Calu3 (cell line): Measurements from ENCODE around the gene INSYN2A. TPM values are rescaled to one million over a fixed set of nuclear protein-coding genes. Genes with fewer than 3 reads are reported as not detected.

Experiments used
- BruUV-seq: library from RNA; stranded (reverse); fragments of 400-500 nt; replicated peaks from 2 replicates; lab custom pipeline; 2021; lab: Mats Ljungman, UMichigan
- CTCF ChIA-PET: fragments of 300-600 bp; sonication (Branson Sonifier 250); formaldehyde crosslinking; loops from one replicate; lab custom pipeline; 2022; ENCODE audit warnings: antibody characterized with exemption; lab: Charles Lee
- DNase-seq: peaks from one replicate; pipeline ENCODE4 v3.0.0; 2022
- H3K27ac Mint-ChIP-seq: one replicate; pipeline ENCODE4 v1.8.0; 2022; ENCODE audit warnings: mixed read lengths; ENCODE audit not compliant: unreplicated experiment
- H3K27me3 Mint-ChIP-seq: one replicate; pipeline ENCODE4 v1.8.0; 2022; ENCODE audit warnings: mixed read lengths; ENCODE audit not compliant: unreplicated experiment
- H3K36me3 Mint-ChIP-seq: one replicate; pipeline ENCODE4 v1.8.0; 2022; ENCODE audit warnings: mild to moderate bottlenecking, moderate library complexity, mixed read lengths; ENCODE audit not compliant: insufficient read depth, unreplicated experiment
- H3K4me1 Mint-ChIP-seq: one replicate; pipeline ENCODE4 v1.8.0; 2022; ENCODE audit warnings: mild to moderate bottlenecking, low read depth, mixed read lengths; ENCODE audit not compliant: unreplicated experiment
- H3K4me3 Mint-ChIP-seq: one replicate; pipeline ENCODE4 v1.8.0; 2022; ENCODE audit warnings: mild to moderate bottlenecking, low read depth, moderate library complexity, mixed read lengths; ENCODE audit not compliant: unreplicated experiment
- H3K9me3 Mint-ChIP-seq: one replicate; pipeline ENCODE4 v1.8.0; 2022; ENCODE audit warnings: low read depth, mixed read lengths; ENCODE audit not compliant: unreplicated experiment
- intact Hi-C: fragments of 100-400 bp; cut with micrococcal nuclease; formaldehyde crosslinking; loops from one replicate; pipeline ENCODE4 v1.10.0; 2022; ENCODE audit not compliant: unreplicated experiment
- total RNA-seq: library from RNA; stranded (reverse); gene quantifications from 2 replicates; pipeline ENCODE4 v1.2.3, GENCODE V29; 2022
- TF ChIP-seq, protein P1 (sequence below): fragments of 200-600 bp; IDR thresholded peaks from one replicate; pipeline ENCODE4 v1.8.0; 2022; ENCODE audit warnings: antibody characterized with exemption; ENCODE audit not compliant: unreplicated experiment

INSYN2A gene
- total RNA-seq, 1 experiment from 2014 or later: not detected

DNA sequence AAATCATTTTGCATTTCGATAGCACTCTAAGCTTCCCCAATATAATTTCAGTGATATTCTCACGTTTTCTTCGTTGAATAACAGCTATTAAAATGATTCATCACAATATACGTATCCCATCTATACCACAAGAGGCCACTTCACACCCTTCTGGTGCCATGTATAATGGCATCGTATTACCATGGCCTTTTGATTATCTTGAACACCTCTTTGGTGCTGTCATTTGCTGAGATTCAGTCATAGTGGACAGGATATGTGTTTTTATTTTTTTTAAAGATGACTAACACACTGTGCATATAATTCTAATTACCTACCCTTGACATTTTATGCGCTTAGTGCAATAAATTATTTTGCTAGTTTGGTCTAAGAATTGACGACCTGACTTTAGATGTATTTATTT is 6.7 kb upstream of the INSYN2A start:
- H3K27me3 Mint-ChIP-seq: no peaks in the 10 kb centered on the region
- no peaks in the 10 kb centered on the region for H3K9me3 Mint-ChIP-seq
- H3K4me1 Mint-ChIP-seq: no peaks in the 10 kb centered on the region
- H3K4me3 Mint-ChIP-seq: no peak overlapping the region
- H3K27ac Mint-ChIP-seq: no peak overlapping the region
- intact Hi-C loops: no loop called here
- CTCF ChIA-PET: no interaction called here
- no TSS peak for BruUV-seq
- TF ChIP-seq, protein P1, sequence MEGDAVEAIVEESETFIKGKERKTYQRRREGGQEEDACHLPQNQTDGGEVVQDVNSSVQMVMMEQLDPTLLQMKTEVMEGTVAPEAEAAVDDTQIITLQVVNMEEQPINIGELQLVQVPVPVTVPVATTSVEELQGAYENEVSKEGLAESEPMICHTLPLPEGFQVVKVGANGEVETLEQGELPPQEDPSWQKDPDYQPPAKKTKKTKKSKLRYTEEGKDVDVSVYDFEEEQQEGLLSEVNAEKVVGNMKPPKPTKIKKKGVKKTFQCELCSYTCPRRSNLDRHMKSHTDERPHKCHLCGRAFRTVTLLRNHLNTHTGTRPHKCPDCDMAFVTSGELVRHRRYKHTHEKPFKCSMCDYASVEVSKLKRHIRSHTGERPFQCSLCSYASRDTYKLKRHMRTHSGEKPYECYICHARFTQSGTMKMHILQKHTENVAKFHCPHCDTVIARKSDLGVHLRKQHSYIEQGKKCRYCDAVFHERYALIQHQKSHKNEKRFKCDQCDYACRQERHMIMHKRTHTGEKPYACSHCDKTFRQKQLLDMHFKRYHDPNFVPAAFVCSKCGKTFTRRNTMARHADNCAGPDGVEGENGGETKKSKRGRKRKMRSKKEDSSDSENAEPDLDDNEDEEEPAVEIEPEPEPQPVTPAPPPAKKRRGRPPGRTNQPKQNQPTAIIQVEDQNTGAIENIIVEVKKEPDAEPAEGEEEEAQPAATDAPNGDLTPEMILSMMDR: no peak
- no peaks in the 10 kb centered on the region for H3K36me3 Mint-ChIP-seq
- DNase-seq: no peak

DNA sequence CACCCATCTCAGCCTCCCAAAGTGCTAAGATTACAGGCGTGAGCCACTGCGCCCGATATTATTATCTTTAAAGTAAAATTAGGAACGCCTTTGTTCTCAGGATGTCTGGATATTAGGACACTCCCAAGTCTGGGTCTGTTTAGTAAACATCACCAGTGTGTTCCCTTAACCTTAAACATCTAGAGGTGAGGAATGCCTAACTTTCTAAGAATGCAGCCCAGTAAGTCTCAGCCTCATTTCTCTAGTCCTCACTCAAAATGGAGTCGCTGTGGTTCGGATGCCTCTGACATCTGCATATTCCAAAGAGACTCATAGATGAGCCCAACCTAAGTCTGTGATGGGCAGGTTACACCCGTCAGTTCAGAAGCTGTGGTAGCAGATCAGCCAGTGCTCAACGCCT is 4.3 kb upstream of the INSYN2A start:
- CTCF ChIA-PET: no interaction called here
- intact Hi-C loops: no loop called here
- Mint-ChIP-seq H3K9me3 (no peaks in the 10 kb centered on the region), H3K36me3 (peaks cover 5% of the 10 kb centered on the region), H3K27ac (no peak overlapping the region), H3K27me3 (no peaks in the 10 kb centered on the region), H3K4me1 (no peaks in the 10 kb centered on the region), H3K4me3 (no peak overlapping the region)
- no TSS peak for BruUV-seq
- no peak for DNase-seq
- TF ChIP-seq, protein P1: no peak

DNA sequence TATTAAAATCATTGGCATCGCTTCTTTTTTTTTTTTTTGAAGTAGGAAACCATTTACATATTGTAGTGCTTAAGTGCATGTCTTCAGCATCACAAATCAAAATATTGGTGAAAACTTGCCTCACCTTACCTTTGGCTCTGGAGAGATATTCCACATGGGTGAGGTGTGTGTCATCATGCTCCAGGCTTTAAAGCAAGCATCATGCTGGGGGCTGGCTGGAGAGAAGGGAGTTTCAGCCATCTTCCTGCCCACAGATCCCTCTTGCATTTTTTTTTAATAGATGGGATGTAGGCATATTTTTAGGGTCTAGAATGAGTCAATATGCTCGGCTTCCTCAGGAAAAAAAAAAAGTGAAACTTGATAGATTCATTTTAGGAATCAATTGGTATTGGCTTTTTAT is 2.3 kb upstream of the INSYN2A start:
- no TSS peak for BruUV-seq
- no peak overlapping the region for H3K4me3 Mint-ChIP-seq
- no peak for DNase-seq
- CTCF ChIA-PET: interaction anchor here (0.7 kb wide), 2 partner anchors 44 to 186 kb away, joined by 4 to 7 read pairs; no protein-coding TSS in a partner anchor
- intact Hi-C loops: no loop called here
- H3K27ac Mint-ChIP-seq: no peak overlapping the region
- TF ChIP-seq, protein P1: no peak
- no peaks in the 10 kb centered on the region for H3K9me3 Mint-ChIP-seq
- H3K36me3 Mint-ChIP-seq: peaks cover 5% of the 10 kb centered on the region
- H3K4me1 Mint-ChIP-seq: no peaks in the 10 kb centered on the region
- no peaks in the 10 kb centered on the region for H3K27me3 Mint-ChIP-seq

DNA sequence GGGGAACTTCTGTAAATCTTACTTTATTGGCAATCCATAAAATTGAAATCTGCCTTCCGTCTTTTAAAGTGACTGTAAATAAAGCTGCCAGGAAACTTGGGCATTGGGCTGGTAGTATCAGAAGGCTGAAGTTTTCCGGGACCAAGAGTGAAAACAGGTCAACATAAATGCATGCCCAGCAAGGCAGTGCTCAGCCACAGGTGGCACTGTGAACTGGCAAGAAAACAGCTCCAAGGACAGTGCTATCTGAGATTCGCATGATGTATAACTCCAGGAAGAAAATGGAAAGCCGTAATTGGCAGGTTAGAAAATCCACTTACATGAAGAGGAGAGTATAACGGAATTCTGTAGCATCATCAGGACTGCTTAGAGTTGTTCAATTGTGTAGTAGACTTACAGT is 1.9 kb upstream of the INSYN2A start:
- H3K27me3 Mint-ChIP-seq: no peaks in the 10 kb centered on the region
- TF ChIP-seq, protein P1: no peak
- H3K4me1 Mint-ChIP-seq: no peaks in the 10 kb centered on the region

More for the DNA sequence above, 1.9 kb upstream of the INSYN2A start:
- no TSS peak for BruUV-seq
- H3K9me3 Mint-ChIP-seq: no peaks in the 10 kb centered on the region
- H3K36me3 Mint-ChIP-seq: peaks cover 5% of the 10 kb centered on the region
- intact Hi-C loops: no loop called here
- no peak for DNase-seq
- no peak overlapping the region for H3K4me3 Mint-ChIP-seq
- H3K27ac Mint-ChIP-seq: no peak overlapping the region
- CTCF ChIA-PET: interaction anchor here (0.7 kb wide), 2 partner anchors 44 to 186 kb away, joined by 4 to 7 read pairs; no protein-coding TSS in a partner anchor
